ENCODE results near the gene REX1BD.
"Not testable (repeated sequence)": the region's sequence is repeated elsewhere in the genome, so short reads cannot be mapped to it uniquely, and the experiment has no call there.

REX1BD gene

DNA sequence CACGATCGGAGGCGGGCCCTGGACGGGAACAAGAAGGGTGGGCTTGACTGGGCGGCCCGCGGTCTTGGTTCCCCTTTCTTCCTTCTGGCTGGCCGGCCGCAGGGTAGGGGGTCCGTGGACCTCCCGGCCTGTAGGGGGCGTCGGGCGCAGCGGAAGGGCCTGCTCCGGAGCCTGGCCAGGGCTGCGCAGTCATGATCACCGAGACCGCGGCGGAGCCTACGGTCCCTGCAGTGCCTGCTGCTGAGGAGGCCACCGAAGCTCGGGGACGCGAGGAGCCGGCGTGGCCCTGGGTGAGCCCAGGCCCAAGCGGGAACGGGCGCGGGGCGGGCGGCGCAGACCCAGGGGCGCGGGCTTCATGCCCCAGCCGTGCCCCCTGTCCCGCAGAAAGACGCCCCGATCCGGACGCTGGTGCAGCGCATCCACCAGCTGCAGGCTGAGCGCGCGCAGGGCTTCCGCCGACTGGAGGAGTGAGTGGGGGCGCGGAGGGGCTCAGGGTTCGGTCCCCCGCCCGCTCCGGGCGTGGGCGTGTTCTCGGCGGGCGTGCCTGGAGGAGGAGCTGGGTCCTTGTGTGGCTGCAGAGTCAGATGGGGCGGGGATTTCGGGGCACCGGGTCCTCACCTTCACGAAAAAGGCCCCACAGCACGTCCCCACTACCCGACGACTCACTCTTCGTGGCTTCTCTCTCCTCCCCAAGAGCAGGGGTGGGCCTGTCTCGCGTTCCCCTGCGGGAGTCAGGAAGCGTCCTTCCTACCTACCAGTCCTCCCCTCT lies at the start of gene REX1BD:
Gene REX1BD, plus strand, starts transcription at position 188 of the 769 bp plus-strand sequence. Its CDS starts 4 bp downstream, at position 192.
- DNase-seq (ENCODE audit: extremely low spot score) = peak; percentile 86
- TF ChIP-seq, protein P1, sequence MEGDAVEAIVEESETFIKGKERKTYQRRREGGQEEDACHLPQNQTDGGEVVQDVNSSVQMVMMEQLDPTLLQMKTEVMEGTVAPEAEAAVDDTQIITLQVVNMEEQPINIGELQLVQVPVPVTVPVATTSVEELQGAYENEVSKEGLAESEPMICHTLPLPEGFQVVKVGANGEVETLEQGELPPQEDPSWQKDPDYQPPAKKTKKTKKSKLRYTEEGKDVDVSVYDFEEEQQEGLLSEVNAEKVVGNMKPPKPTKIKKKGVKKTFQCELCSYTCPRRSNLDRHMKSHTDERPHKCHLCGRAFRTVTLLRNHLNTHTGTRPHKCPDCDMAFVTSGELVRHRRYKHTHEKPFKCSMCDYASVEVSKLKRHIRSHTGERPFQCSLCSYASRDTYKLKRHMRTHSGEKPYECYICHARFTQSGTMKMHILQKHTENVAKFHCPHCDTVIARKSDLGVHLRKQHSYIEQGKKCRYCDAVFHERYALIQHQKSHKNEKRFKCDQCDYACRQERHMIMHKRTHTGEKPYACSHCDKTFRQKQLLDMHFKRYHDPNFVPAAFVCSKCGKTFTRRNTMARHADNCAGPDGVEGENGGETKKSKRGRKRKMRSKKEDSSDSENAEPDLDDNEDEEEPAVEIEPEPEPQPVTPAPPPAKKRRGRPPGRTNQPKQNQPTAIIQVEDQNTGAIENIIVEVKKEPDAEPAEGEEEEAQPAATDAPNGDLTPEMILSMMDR (IDR thresholded peaks at IDR 0.05; ENCODE audit: control extremely low read depth, extremely low read depth, low read depth, missing control alignments) = peak; percentile 96
- ChIA-PET POLR2A (interaction anchor here (1.1 to 1.9 kb wide), 3 partner anchors 11 to 17 kb away, joined by 5 to 16 read pairs (median 9); partner anchors contain the start of gene UBA52), CTCF (interaction anchor here (0.7 to 7.9 kb wide), 46 partner anchors 11 to 356 kb away, joined by 3 to 111 read pairs (median 4); partner anchors contain the start of genes COPE, CRTC1, DDX49 and ELL)

DNA sequence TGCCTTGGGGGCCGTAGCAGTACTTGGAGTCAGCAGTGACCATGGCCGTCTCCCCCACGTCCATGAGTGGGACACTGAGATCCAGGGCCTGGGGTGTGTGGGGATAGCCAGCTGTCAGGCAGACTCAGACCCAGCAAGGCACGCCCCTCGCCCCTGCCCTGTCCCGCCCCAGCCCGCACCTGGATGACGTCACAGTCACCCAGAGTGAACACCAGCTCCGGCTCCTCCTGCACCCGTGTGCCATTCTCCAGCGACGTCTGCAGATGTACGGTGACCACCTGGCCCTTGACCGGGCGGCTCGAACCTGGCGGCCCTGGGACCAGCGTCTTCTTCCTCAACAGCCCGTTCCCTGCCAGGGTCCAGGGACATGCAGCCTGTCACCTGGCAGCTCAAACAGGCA lies 49.2 kb upstream of the REX1BD start:
- DNase-seq (ENCODE audit: extremely low spot score) = no peak
- ChIA-PET POLR2A (no interaction called here), CTCF (interaction anchor here (1.1 to 1.4 kb wide), 2 partner anchors 17 to 50 kb away, joined by 3 to 4 read pairs; partner anchors contain the start of gene REX1BD)
- TF ChIP-seq, protein P1 (IDR thresholded peaks at IDR 0.05; ENCODE audit: control extremely low read depth, extremely low read depth, low read depth, missing control alignments) = no peak

DNA sequence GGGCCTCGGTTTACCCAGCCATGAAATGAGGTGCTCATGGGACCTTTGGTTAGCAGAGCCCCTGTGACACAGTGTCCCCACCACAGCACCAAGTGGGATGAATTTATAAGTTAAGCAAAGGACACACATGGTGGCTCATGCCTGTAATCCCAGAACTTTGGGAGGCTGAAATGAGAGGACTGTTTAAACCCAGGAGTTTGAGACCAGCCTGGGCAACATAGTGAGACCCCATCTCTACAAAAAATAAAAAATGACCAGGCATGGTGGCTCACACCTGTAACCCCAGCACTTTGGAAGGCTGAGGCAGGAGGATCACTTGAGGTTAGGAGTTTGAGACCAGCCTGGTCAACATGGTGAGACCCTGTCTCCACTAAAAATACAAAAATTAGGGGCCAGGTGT lies 48.4 kb upstream of the REX1BD start:
- CTCF ChIA-PET; DNase-seq (ENCODE audit: extremely low spot score): not testable (repeated sequence)
- POLR2A ChIA-PET = interaction anchor here (0.6 kb wide), 1 partner anchor 16 kb away, joined by 4 read pairs; no protein-coding TSS in a partner anchor

DNA sequence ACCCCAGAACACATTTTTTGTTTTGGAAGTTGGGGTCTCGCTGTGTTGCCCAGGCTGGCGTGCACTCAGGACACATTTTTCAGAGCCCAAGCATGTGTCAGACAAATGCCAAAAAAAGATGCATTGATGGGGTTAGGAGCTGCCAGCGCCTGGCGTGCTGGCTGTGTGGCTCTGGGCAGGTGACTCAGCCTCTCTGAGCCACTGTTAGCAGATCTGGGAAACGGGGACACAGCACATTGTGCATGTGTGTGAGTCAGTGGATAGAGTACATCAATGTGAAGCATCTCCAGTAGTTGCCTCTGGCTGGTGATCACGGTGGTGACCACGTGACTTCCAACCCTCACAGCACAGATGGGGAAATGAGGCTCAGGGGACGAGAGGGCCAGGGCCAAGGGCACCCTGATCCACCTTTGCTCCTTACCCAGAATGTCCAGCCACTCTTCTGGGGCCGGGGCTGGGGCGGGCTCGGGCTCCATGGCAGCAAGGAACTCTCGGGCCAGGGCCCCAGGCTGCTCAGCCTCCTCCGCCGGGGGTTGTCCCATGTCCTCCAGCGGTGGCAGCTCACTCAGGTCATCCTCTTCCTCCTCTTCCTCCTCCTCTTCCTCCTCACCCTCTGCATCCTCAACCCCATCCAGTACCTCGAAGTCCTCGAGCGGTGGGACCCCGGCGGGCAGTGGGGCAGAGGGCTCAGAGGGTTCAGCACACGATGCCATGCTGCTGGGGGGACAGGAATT lies 47.2 kb upstream of the REX1BD start:
- TF ChIP-seq, protein P1 (IDR thresholded peaks at IDR 0.05; ENCODE audit: control extremely low read depth, extremely low read depth, low read depth, missing control alignments) = no peak
- POLR2A ChIA-PET = no interaction called here
- DNase-seq (ENCODE audit: extremely low spot score) = no peak
- CTCF ChIA-PET = interaction anchor here (1.0 to 1.3 kb wide), 3 partner anchors 12 to 52 kb away, joined by 3 to 4 read pairs (median 3); no protein-coding TSS in a partner anchor

DNA sequence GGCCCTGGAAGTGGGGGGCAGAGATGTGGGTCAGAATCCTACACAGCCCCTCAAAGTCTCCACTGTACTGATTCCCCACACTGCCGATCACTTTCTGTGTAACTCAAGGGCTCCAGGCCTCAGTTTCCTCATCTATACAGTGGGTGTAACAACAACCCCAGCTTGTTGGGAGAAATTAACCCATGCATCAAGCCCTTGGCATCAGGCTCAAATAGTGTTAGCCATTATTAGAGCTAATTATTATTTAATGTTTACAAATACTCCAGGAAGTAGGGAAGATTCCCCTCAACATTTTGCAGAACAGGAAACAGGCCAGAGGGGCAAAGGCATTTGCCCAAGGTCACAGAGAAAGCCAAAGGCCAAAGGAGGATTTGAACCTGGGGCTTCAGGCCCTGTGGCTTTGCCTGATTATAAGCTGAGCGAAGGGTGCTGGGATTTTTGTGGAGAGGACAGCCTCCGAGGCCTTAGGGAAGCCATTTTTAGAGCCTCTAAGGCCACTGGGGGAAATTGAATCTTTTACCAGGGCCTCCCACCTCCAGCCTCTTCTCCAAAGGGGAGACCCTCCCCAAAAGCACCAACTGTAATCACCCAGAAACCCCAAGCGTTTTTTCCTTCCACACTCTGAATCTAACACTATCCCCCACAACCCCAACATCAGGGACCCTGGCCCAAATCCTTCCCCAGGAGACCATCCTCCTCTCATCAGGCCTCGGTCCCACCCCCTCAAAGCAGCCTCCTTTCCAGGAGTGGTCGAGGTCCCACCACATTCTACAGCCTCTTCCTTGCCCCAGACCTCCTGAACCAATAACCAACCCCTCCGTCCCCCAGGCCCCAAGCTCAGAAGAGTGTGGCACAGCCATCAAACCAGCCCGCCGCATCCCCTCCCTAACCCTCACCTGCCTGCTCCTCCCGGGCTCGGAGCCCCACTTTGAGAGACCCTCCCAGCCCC lies 46.3 kb upstream of the REX1BD start:
- TF ChIP-seq, protein P1 (IDR thresholded peaks at IDR 0.05; ENCODE audit: control extremely low read depth, extremely low read depth, low read depth, missing control alignments) = no peak
- ChIA-PET CTCF (interaction anchor here (1.0 to 1.3 kb wide), 3 partner anchors 13 to 52 kb away, joined by 3 to 4 read pairs (median 3); no protein-coding TSS in a partner anchor), POLR2A (interaction anchor here (0.6 kb wide), 1 partner anchor 12 kb away, joined by 3 read pairs; no protein-coding TSS in a partner anchor)
- DNase-seq (ENCODE audit: extremely low spot score) = no peak

DNA sequence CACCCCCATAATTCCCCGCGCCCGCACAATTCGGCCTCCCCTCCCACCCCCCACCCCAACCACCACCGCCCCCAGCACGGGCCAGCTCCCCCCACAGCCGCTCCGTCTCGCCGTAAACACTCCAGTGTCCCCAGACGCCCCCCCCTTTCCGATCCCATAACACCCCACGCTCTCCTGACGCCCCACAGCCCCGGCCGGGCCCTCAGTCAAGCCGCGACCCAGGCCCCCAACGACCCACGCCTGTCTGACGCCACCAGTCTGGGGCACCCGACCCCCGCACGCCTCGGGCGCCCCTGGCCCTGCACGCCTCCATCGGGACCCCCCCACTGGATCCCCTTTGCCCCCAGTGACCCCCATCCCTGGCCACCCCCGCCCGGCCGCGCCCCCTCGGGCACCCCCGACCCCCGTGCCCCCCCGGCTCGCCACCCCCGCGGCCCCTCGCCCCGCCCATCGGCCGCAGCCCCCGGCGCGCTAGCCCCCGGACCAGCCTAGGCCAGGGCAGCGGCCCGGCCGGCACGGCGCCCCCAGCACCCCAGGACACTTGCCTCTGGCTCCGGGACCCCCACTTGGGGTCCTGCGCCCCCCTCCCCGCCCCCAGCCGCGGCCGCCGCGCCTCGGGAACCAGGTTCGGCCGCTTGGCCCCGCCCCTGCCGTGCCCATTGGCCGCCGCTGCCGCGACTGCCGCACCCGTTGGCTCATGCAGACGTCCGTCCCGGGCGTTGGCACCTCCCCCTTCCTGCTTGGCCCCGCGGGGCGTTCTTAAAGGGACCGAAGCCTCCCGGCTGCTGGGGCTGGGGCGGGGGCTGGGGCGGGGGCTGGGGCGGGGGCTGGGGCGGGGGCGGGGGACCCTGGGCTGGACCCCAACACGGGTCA lies 45.4 kb upstream of the REX1BD start, which contains the start of gene FKBP8:
Gene FKBP8, minus strand, starts transcription at position 633 of the 873 bp plus-strand sequence. CDS start 1,603 bp downstream, outside the sequence.
- DNase-seq (ENCODE audit: extremely low spot score) = peak; percentile 98
- ChIA-PET CTCF (interaction anchor here (0.7 to 2.2 kb wide), 9 partner anchors 11 to 92 kb away, joined by 4 to 19 read pairs (median 5); partner anchors contain the start of gene KXD1), POLR2A (interaction anchor here (2.0 kb wide), 1 partner anchor 15 kb away, joined by 14 read pairs; the partner anchor contains the start of gene KXD1)
- TF ChIP-seq, protein P1 (IDR thresholded peaks at IDR 0.05; ENCODE audit: control extremely low read depth, extremely low read depth, low read depth, missing control alignments) = no peak
